Epithelial cell of umbilical artery (primary cell): ENCODE results near the gene SELENBP1. TPM values are rescaled to one million over a fixed set of nuclear protein-coding genes. Genes with fewer than 3 reads are reported as not detected.

Experiments used
- total RNA-seq: library from RNA; depleted of rRNA; stranded (reverse); fragments of >200 nt; gene quantifications from 2 replicates; pipeline ENCODE4 v1.2.3, GENCODE V29; 2014

The SELENBP1 gene
- total RNA-seq: 11.0 and 18.7 TPM in 2 replicates

DNA sequence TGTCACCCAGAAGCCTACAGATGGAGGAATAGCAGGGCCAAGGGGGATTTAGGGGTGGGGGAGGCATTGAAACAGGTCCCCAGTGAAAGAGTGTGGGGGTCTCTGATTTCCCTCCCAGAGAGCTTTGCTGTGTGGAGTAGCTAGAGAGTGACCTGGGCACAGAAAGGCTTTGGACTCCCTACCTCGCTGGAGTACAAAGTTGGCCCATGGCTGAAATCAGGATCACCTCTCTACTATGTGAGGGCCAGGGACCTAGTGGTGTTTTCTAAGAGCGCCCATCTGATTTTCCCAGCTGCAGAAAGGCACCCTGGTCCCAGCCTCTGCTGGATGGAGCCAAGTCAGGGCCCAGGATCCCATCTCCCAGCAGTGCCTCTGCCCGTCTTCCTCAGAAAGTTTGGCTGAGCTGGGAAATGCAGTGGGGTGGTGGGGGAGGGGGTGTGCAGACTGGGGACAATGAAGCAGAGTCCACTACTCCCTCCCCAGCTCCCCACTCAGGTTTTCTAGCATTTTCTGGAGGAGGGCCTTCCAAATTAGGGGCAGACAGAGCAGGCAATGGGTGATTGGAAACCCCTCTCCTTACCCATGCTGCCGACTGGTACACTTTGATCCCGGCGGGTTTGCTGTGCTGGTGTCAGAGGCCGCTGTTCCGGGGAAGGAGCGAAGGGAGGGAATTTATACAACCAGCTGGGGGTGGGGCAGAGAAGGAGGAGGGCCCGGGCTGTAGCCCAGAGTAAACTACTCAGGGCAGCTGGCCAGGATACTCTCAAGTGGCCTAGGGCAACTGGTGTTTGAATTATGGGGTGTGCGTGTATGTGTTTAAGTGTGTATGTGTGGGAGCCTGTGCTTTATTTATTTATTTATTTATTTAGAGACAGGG, at the start of gene SELENBP1:
SELENBP1 (minus strand) TSS at position 648 of the 877 bp plus-strand sequence; CDS start at position 584, 64 bp downstream.

DNA sequence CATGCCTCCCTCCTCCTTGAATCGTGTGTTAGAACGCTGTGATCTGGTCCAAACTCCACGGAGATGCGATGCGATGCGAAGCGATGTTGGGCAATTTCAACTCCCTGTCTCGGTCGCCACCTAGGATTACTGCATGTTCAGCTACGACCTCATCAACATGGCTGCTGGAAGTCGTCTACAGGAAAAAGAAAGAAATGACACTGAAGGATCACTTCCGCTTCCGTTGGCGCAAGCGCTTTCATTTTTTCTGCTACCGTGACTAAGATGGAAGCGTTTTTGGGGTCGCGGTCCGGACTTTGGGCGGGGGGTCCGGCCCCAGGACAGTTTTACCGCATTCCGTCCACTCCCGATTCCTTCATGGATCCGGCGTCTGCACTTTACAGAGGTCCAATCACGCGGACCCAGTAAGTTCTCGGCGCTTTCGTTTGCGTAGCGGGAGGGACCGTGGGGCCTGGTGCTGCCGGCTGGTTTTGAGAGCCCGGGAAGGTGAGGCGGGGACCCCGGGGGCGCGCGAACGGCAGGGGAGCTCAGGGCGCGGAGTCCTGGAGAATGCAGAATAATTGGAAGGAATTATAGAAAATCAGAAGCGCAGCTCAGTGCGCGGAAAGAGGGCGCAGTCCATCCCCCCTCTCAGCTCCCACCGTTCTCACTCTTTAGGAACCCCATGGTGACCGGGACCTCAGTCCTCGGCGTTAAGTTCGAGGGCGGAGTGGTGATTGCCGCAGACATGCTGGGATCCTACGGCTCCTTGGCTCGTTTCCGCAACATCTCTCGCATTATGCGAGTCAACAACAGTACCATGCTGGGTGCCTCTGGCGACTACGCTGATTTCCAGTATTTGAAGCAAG, 27.0 kb upstream of the SELENBP1 start, which contains the start of gene PSMB4:
PSMB4 (plus strand) TSS at position 250 of the 848 bp plus-strand sequence; CDS start at position 265, 15 bp downstream.

DNA sequence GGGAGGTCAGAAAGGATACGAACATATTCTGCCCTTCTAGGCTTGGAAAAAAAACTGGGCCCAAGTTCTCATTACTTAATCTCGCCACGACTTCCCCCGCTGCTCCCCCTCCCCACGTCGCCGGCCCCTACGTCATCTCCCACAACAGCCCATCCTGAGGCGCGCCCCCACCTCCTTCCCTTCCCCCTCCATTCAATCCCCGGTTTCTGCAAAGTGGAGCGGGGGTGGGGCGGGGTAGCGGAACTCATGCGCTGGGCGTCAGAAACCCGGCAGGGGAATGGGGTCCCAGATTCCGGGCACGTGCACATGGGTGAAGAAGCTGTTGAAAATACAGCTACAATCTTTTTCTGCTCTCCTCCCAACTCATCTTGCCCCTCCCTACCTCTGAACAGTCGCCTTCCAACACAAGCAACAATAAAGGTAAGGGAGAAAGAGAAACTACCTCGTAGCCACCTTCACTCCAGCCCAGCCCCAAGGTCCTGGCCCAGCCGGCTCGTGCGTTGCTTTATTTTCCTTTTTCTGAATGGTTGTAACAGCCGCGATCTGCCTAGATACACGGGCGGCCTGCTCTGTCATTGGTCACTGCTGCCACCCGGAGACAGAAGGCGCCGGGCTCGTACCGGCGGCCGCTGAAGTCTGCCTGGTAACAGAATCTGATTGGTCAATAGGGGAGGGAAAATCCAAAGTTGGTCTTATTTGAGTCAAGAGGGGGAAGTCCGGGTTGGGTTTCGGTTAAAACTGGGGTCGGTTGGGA, 25.6 kb downstream of the SELENBP1 start, which contains the start of gene RFX5:
RFX5 (minus strand) TSS at position 484 of the 754 bp plus-strand sequence. CDS start 932 bp downstream, outside the sequence.

DNA sequence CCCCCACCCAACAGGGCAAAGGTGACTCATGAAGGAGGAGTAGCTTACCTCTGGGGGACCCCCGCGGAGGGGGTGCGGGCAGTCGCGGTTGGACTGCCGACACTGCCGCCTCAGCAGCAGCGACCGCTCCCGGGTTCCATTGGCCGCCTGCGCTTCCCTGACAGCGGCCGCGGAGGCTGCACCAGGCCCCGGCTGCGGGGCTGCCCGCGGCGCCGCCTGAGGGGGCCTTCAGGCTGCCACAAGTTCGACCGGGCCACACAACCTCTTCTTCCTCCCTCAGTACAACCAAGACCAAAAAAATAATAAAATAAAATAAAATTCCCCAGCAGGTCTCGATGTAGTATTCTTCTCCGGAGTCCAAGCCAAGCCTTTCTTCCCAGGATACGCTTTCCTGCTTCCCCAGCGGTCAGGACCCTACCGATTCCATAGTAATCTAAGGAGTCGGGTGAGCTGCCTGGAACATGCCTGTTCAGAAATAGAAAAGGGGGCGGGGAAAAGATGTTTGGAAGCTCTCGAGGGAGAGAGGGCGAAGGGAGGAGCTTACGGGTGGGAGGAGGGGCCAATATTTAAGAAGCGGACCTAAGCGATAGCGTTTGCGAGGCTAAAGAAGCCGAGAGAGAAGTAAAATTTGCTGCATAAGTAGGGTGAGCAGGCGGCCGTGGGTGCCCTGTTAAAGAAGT, 45.1 kb downstream of the SELENBP1 start, which contains the start of gene PI4KB:
PI4KB (minus strand) TSS at position 194 of the 680 bp plus-strand sequence. CDS start 10,935 bp downstream, outside the sequence.

Other genes with a start within 250 kb of the SELENBP1 start
- 5.8 and 8.8 TPM in 2 replicates for gene SEMA6C, start 226.1 kb downstream of the SELENBP1 start, total RNA-seq
- gene TNFAIP8L2, start 216.1 kb downstream of the SELENBP1 start, total RNA-seq: not detected in 2 replicates
- gene LYSMD1, start 206.8 kb downstream of the SELENBP1 start, total RNA-seq: 2.6 and 4.4 TPM in 2 replicates
- 20.4 and 20.5 TPM in 2 replicates for gene SCNM1, start 206.6 kb downstream of the SELENBP1 start, total RNA-seq
- gene TMOD4, start 196.7 kb downstream of the SELENBP1 start, total RNA-seq: not detected in 2 replicates
- 69.8 and 76.7 TPM in 2 replicates for gene VPS72, start 182.5 kb downstream of the SELENBP1 start, total RNA-seq
- 45.1 and 48.6 TPM in 2 replicates for gene PIP5K1A, start 174.2 kb downstream of the SELENBP1 start, total RNA-seq
- 255 and 270 TPM in 2 replicates for gene PSMD4, start 118.0 kb downstream of the SELENBP1 start, total RNA-seq
- gene ZNF687, start 90.4 kb downstream of the SELENBP1 start, total RNA-seq: 6.7 and 6.8 TPM in 2 replicates
- 29.2 and 37.8 TPM in 2 replicates for gene PI4KB, start 45.3 kb downstream of the SELENBP1 start, total RNA-seq
- gene RFX5, start 25.5 kb downstream of the SELENBP1 start, total RNA-seq: 44.8 and 63.5 TPM in 2 replicates
- gene PSMB4, start 26.9 kb upstream of the SELENBP1 start, total RNA-seq: 409 and 511 TPM in 2 replicates
- 10.4 and 12.3 TPM in 2 replicates for gene POGZ, start 86.8 kb upstream of the SELENBP1 start, total RNA-seq
- under 0.01 and 0.30 TPM in 2 replicates for gene CGN, start 138.7 kb upstream of the SELENBP1 start, total RNA-seq
- gene TUFT1, start 167.6 kb upstream of the SELENBP1 start, total RNA-seq: 2.6 and 5.5 TPM in 2 replicates
- 18.7 and 19.8 TPM in 2 replicates for gene SNX27, start 239.3 kb upstream of the SELENBP1 start, total RNA-seq